CD4-positive, alpha-beta T cell treated with Interleukin-15 for 1 hour (primary cell): ENCODE results near the gene FAM131C.
"Not testable (repeated sequence)": the region's sequence is repeated elsewhere in the genome, so short reads cannot be mapped to it uniquely, and the experiment has no call there.

Experiments
- DNase-seq: peaks from one replicate; pipeline ENCODE4 v3.0.0-alpha.2; 2020

Gene FAM131C

GRCh38 chr1:16032388-16033102, 40.9 kb downstream of the FAM131C start:
- peak; percentile 61 for DNase-seq

GRCh38 chr1:16031551-16031950, 41.9 kb downstream of the FAM131C start:
- no peak for DNase-seq

- DNase-seq, result no peak
Observed at GRCh38 chr1:16029288-16029687, 44.2 kb downstream of the FAM131C start.

GRCh38 chr1:16029003-16029268, 44.5 kb downstream of the FAM131C start:
- DNase-seq, result not testable (repeated sequence)

- no peak for DNase-seq
Observed at GRCh38 chr1:16028237-16029002, 45.0 kb downstream of the FAM131C start.

- DNase-seq, result peak; percentile 26
Observed at GRCh38 chr1:16026723-16027484, 46.5 kb downstream of the FAM131C start.

GRCh38 chr1:16026302-16026701, 47.1 kb downstream of the FAM131C start:
- not testable (repeated sequence) for DNase-seq

- DNase-seq, result no peak
Observed at GRCh38 chr1:16023050-16023653, 50.3 kb downstream of the FAM131C start.

- no peak for DNase-seq
Observed at GRCh38 chr1:16022393-16022792, 51.1 kb downstream of the FAM131C start.

- DNase-seq, result no peak
Observed at GRCh38 chr1:16021681-16022080, 51.8 kb downstream of the FAM131C start, which contains the start of gene CLCNKA. Gene CLCNKA, plus strand, starts transcription at chr1:16022036. Its CDS starts 584 bp downstream, at chr1:16022620.

GRCh38 chr1:16020878-16021277, 52.6 kb downstream of the FAM131C start:
- not testable (repeated sequence) for DNase-seq

GRCh38 chr1:16020325-16020724, 53.1 kb downstream of the FAM131C start:
- DNase-seq, result no peak

- DNase-seq, result no peak
Observed at GRCh38 chr1:16019644-16020277, 53.7 kb downstream of the FAM131C start.

- DNase-seq, result no peak
Observed at GRCh38 chr1:16018749-16019643, 54.5 kb downstream of the FAM131C start.

- DNase-seq, result no peak
Observed at GRCh38 chr1:16018308-16018707, 55.1 kb downstream of the FAM131C start.

GRCh38 chr1:16017461-16018303, 55.8 kb downstream of the FAM131C start, which contains the start of gene HSPB7:
Gene HSPB7, minus strand, starts transcription at chr1:16018043. Its CDS starts 80 bp downstream, at chr1:16017963.
- DNase-seq, result no peak

- DNase-seq, result no peak
Observed at GRCh38 chr1:16017076-16017460, 56.4 kb downstream of the FAM131C start.

- DNase-seq, result no peak
Observed at GRCh38 chr1:16015960-16016901, 57.2 kb downstream of the FAM131C start.

GRCh38 chr1:16015491-16015890, 58.0 kb downstream of the FAM131C start:
- no peak for DNase-seq
